CD8-positive, alpha-beta memory T cell (primary cell): ENCODE data around the gene RABL3. TPM values are rescaled to one million over a fixed set of nuclear protein-coding genes. Genes with fewer than 3 reads are reported as not detected.

Source experiments
- CTCF ChIA-PET: fragments of 350-600 bp; sonication (Branson Sonifier 250); formaldehyde crosslinking; loops from one replicate; lab custom pipeline; 2021; ENCODE audit warnings: antibody characterized with exemption; lab: Charles Lee
- POLR2A ChIA-PET: fragments of 350-600 bp; sonication (Branson Sonifier 250); formaldehyde crosslinking; loops from one replicate; lab custom pipeline; 2021; ENCODE audit warnings: antibody characterized with exemption; lab: Charles Lee
- DNase-seq, 5 donors: peaks; one replicate each; pipeline versions ENCODE4 v3.0.0 to v3.0.0-alpha.2; 2020 to 2022; ENCODE audit warnings: mixed read lengths in 1 of 5
- H3K27ac ChIP-seq: one replicate; pipeline ENCODE4 v1.7.0; 2013; ENCODE audit warnings: low read depth, mild to moderate bottlenecking, low read length, moderate library complexity
- H3K27me3 ChIP-seq: 2 replicates; pipeline ENCODE4 v1.7.0; 2013; ENCODE audit warnings: low read length, mild to moderate bottlenecking; ENCODE audit not compliant: insufficient read depth, poor library complexity, severe bottlenecking
- H3K36me3 ChIP-seq: 2 replicates; pipeline ENCODE4 v1.7.0; 2013; ENCODE audit warnings: mild to moderate bottlenecking, low read length, moderate library complexity; ENCODE audit not compliant: insufficient read depth
- H3K4me1 ChIP-seq: 2 replicates; pipeline ENCODE4 v1.7.0; 2013; ENCODE audit warnings: mild to moderate bottlenecking, low read length, moderate library complexity; ENCODE audit not compliant: insufficient read depth
- H3K4me3 ChIP-seq: 2 replicates; pipeline ENCODE4 v1.7.0; 2013; ENCODE audit warnings: mild to moderate bottlenecking, low read length
- H3K9me3 ChIP-seq: 2 replicates; pipeline ENCODE4 v1.7.0; 2013; ENCODE audit warnings: mild to moderate bottlenecking, low read length
- H3K27ac Mint-ChIP-seq, 8 donors: one replicate each; pipeline ENCODE4 v1.8.0; 2020 to 2021; ENCODE audit warnings: mixed read lengths in 8 of 8, mild to moderate bottlenecking in 6 of 8, inconsistent platforms in 3 of 8, moderate library complexity in 3 of 8
- H3K27me3 Mint-ChIP-seq, 2 donors: one replicate each; pipeline ENCODE4 v1.8.0; 2020 to 2021; ENCODE audit warnings: mixed read lengths in 2 of 2, mild to moderate bottlenecking in 1 of 2, moderate library complexity in 1 of 2
- H3K36me3 Mint-ChIP-seq, 3 donors: one replicate each; pipeline ENCODE4 v1.8.0; 2020 to 2021; ENCODE audit warnings: mixed read lengths in 3 of 3, inconsistent platforms in 1 of 3, mild to moderate bottlenecking in 1 of 3
- H3K4me1 Mint-ChIP-seq, 3 donors: one replicate each; pipeline ENCODE4 v1.8.0; 2020 to 2021; ENCODE audit warnings: mixed read lengths in 3 of 3, inconsistent platforms in 1 of 3, mild to moderate bottlenecking in 1 of 3
- H3K4me3 Mint-ChIP-seq, 7 donors: one replicate each; pipeline ENCODE4 v1.8.0; 2020 to 2021; ENCODE audit warnings: mixed read lengths in 7 of 7, mild to moderate bottlenecking in 6 of 7, moderate library complexity in 4 of 7, inconsistent platforms in 2 of 7
- H3K9me3 Mint-ChIP-seq, 5 donors: one replicate each; pipeline ENCODE4 v1.8.0; 2020 to 2022; ENCODE audit warnings: mixed read lengths in 5 of 5, mild to moderate bottlenecking in 3 of 5, moderate library complexity in 2 of 5, inconsistent platforms in 1 of 5
- polyA plus RNA-seq: library from polyadenylated mRNA; unstranded; fragments of 300-500 nt; fragmentation: Illumina TruSeq; gene quantifications from one replicate; pipeline ENCODE4 v1.2.3, GENCODE V29; 2021
- total RNA-seq, 2 experiments: library from RNA; stranded (reverse); gene quantifications; one replicate each; pipeline ENCODE4 v1.2.3, GENCODE V29; 2021

RABL3 gene
- total and polyA plus RNA-seq, 3 experiments from 2014 or later, result 35.8 to 40.4 (median 39.0) TPM

- no peak overlapping the region for H3K4me3 Mint-ChIP-seq
- H3K27me3 Mint-ChIP-seq, result peaks cover 10 to 26% of the 10 kb centered on the region in 2 donors
- Histone ChIP-seq H3K4me3 (no peak overlapping the region), H3K27ac (no peak overlapping the region), H3K4me1 (no peaks in the 10 kb centered on the region), H3K27me3 (no peaks in the 10 kb centered on the region), H3K36me3 (no peaks in the 10 kb centered on the region), H3K9me3 (no peaks in the 10 kb centered on the region)
- DNase-seq, result no peak
- CTCF ChIA-PET, result no interaction called here
- peaks cover 3 to 12% (median 8%) of the 10 kb centered on the region in 5 donors for H3K9me3 Mint-ChIP-seq
- no peak overlapping the region for H3K27ac Mint-ChIP-seq
- peaks cover 0 to under 1% (median 0%) of the 10 kb centered on the region in 3 donors for H3K4me1 Mint-ChIP-seq
- POLR2A ChIA-PET, result no interaction called here
- peaks cover 0 to 18% (median 2%) of the 10 kb centered on the region in 3 donors for H3K36me3 Mint-ChIP-seq
Observed at GRCh38 chr3:120673116-120673515, 69.2 kb downstream of the RABL3 start.

GRCh38 chr3:120670576-120670975 lies 71.7 kb downstream of the RABL3 start:
- no peaks in the 10 kb centered on the region for H3K4me1 ChIP-seq
- no peak overlapping the region for H3K27ac ChIP-seq
- Mint-ChIP-seq H3K27me3 (peaks cover 5 to 19% of the 10 kb centered on the region in 2 donors), H3K4me3 (no peak overlapping the region), H3K4me1 (no peaks in the 10 kb centered on the region), H3K9me3 (no peaks in the 10 kb centered on the region), H3K36me3 (peaks cover 0 to 13% (median 0%) of the 10 kb centered on the region in 3 donors), H3K27ac (no peak overlapping the region)
- CTCF ChIA-PET, result no interaction called here
- no peaks in the 10 kb centered on the region for H3K36me3 ChIP-seq
- no peaks in the 10 kb centered on the region for H3K9me3 ChIP-seq
- H3K4me3 ChIP-seq, result no peak overlapping the region
- POLR2A ChIA-PET, result no interaction called here
- DNase-seq, result no peak
- H3K27me3 ChIP-seq, result no peaks in the 10 kb centered on the region

- H3K27me3 ChIP-seq, result no peaks in the 10 kb centered on the region
- peaks cover 10 to 28% of the 10 kb centered on the region in 2 donors for H3K27me3 Mint-ChIP-seq
- H3K27ac Mint-ChIP-seq, result no peak overlapping the region
- H3K4me3 Mint-ChIP-seq, result no peak overlapping the region
- H3K4me1 ChIP-seq, result no peaks in the 10 kb centered on the region
- CTCF ChIA-PET, result no interaction called here
- no peaks in the 10 kb centered on the region for H3K4me1 Mint-ChIP-seq
- H3K9me3 Mint-ChIP-seq, result no peaks in the 10 kb centered on the region
- H3K27ac ChIP-seq, result no peak overlapping the region
- peaks cover 0 to 9% (median 8%) of the 10 kb centered on the region in 3 donors for H3K36me3 Mint-ChIP-seq
- H3K36me3 ChIP-seq, result no peaks in the 10 kb centered on the region
- no peaks in the 10 kb centered on the region for H3K9me3 ChIP-seq
- H3K4me3 ChIP-seq, result no peak overlapping the region
- DNase-seq, result no peak
- POLR2A ChIA-PET, result no interaction called here
Observed at GRCh38 chr3:120664926-120665325, 77.4 kb downstream of the RABL3 start.

- ChIA-PET POLR2A (no interaction called here), CTCF (no interaction called here)
- no peaks in the 10 kb centered on the region for H3K4me1 Mint-ChIP-seq
- H3K4me1 ChIP-seq, result no peaks in the 10 kb centered on the region
- H3K9me3 ChIP-seq, result no peaks in the 10 kb centered on the region
- H3K27me3 Mint-ChIP-seq, result peaks cover 10 to 28% of the 10 kb centered on the region in 2 donors
- H3K27ac ChIP-seq, result no peak overlapping the region
- no peaks in the 10 kb centered on the region for H3K27me3 ChIP-seq
- H3K9me3 Mint-ChIP-seq, result no peaks in the 10 kb centered on the region
- DNase-seq, result no peak
- peaks cover 0 to 14% (median 13%) of the 10 kb centered on the region in 3 donors for H3K36me3 Mint-ChIP-seq
- H3K27ac Mint-ChIP-seq, result no peak overlapping the region
- no peak overlapping the region for H3K4me3 Mint-ChIP-seq
- no peaks in the 10 kb centered on the region for H3K36me3 ChIP-seq
- H3K4me3 ChIP-seq, result no peak overlapping the region
Observed at GRCh38 chr3:120661945-120662344, 80.4 kb downstream of the RABL3 start.

DNA sequence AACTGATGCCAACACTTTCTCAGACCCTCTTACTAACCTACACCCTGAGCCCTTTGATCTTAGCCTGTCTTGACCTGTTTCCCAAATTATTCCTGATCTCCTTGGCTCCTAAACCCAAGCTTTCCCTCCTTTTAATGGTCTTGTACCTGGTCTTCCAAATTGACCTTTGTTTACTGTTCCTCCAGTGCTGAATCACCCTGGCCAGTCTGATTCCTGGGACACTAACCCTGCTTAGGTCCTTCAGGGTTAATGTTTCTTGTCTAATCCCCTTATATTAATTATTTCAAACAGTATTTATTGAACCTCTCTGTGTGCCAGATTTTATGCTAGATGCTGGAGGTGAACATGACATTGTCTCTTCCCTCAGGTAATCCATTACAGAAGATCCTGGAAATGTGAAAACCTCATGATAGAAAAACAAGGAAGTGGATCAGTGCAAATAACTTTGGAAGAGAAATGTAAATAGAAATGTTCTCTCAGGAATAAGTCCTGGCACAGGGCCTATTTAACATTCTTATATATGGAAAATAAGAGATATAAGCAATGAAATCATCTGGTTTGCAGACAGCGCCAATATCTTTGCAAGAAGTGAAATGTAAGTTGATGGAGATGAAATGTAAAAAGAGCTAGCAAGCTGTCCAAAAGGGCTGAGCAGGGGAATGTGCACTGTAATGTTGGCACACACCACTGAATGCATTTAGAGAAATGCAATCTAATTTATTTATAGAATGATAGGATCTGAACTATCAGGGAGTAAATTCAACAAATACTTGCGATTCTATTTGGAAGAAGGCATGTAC lies 81.0 kb downstream of the RABL3 start:
- H3K27ac ChIP-seq, result no peak overlapping the region
- H3K9me3 ChIP-seq, result no peaks in the 10 kb centered on the region
- H3K27me3 Mint-ChIP-seq, result peaks cover 10 to 28% of the 10 kb centered on the region in 2 donors
- POLR2A ChIA-PET, result no interaction called here
- no peak overlapping the region for H3K4me3 Mint-ChIP-seq
- H3K4me3 ChIP-seq, result no peak overlapping the region
- DNase-seq, result no peak
- CTCF ChIA-PET, result no interaction called here
- H3K27ac Mint-ChIP-seq, result no peak overlapping the region
- peaks cover 0 to 15% (median 13%) of the 10 kb centered on the region in 3 donors for H3K36me3 Mint-ChIP-seq
- no peaks in the 10 kb centered on the region for H3K4me1 Mint-ChIP-seq
- no peaks in the 10 kb centered on the region for H3K36me3 ChIP-seq
- H3K27me3 ChIP-seq, result no peaks in the 10 kb centered on the region
- no peaks in the 10 kb centered on the region for H3K4me1 ChIP-seq
- H3K9me3 Mint-ChIP-seq, result no peaks in the 10 kb centered on the region

GRCh38 chr3:120659834-120660233 lies 82.5 kb downstream of the RABL3 start:
- Histone ChIP-seq H3K9me3 (no peaks in the 10 kb centered on the region), H3K4me1 (no peaks in the 10 kb centered on the region), H3K27me3 (no peaks in the 10 kb centered on the region), H3K36me3 (no peaks in the 10 kb centered on the region), H3K27ac (no peak overlapping the region), H3K4me3 (no peak overlapping the region)
- POLR2A ChIA-PET, result no interaction called here
- Mint-ChIP-seq H3K36me3 (peaks cover 0 to 14% (median 13%) of the 10 kb centered on the region in 3 donors), H3K4me3 (no peak overlapping the region), H3K4me1 (no peaks in the 10 kb centered on the region), H3K9me3 (no peaks in the 10 kb centered on the region), H3K27me3 (peaks cover 8 to 20% of the 10 kb centered on the region in 2 donors), H3K27ac (no peak overlapping the region)
- no peak for DNase-seq
- CTCF ChIA-PET, result no interaction called here

- no peak overlapping the region for H3K4me3 Mint-ChIP-seq
- ChIA-PET CTCF (no interaction called here), POLR2A (no interaction called here)
- H3K27me3 ChIP-seq, result no peaks in the 10 kb centered on the region
- no peaks in the 10 kb centered on the region for H3K9me3 Mint-ChIP-seq
- no peaks in the 10 kb centered on the region for H3K4me1 Mint-ChIP-seq
- H3K9me3 ChIP-seq, result no peaks in the 10 kb centered on the region
- no peak overlapping the region for H3K27ac Mint-ChIP-seq
- H3K27me3 Mint-ChIP-seq, result peaks cover 7 to 18% of the 10 kb centered on the region in 2 donors
- no peak for DNase-seq
- peaks cover 0 to 14% (median 13%) of the 10 kb centered on the region in 3 donors for H3K36me3 Mint-ChIP-seq
- no peak overlapping the region for H3K27ac ChIP-seq
- no peak overlapping the region for H3K4me3 ChIP-seq
- no peaks in the 10 kb centered on the region for H3K4me1 ChIP-seq
- no peaks in the 10 kb centered on the region for H3K36me3 ChIP-seq
Observed at GRCh38 chr3:120659285-120659684, 83.0 kb downstream of the RABL3 start.

- Histone ChIP-seq H3K9me3 (no peaks in the 10 kb centered on the region), H3K4me3 (no peak overlapping the region), H3K36me3 (no peaks in the 10 kb centered on the region), H3K4me1 (no peaks in the 10 kb centered on the region), H3K27me3 (no peaks in the 10 kb centered on the region), H3K27ac (no peak overlapping the region)
- ChIA-PET POLR2A (no interaction called here), CTCF (no interaction called here)
- no peak overlapping the region for H3K4me3 Mint-ChIP-seq
- H3K36me3 Mint-ChIP-seq, result peaks cover 0 to 6% (median 4%) of the 10 kb centered on the region in 3 donors
- peak overlapping the region in 1 of 8 donors; percentile 43 for H3K27ac Mint-ChIP-seq
- H3K27me3 Mint-ChIP-seq, result no peaks in the 10 kb centered on the region
- no peaks in the 10 kb centered on the region for H3K4me1 Mint-ChIP-seq
- no peaks in the 10 kb centered on the region for H3K9me3 Mint-ChIP-seq
- DNase-seq, result no peak
Observed at GRCh38 chr3:120652896-120653545, 89.3 kb downstream of the RABL3 start.
